GM08714 (cell line): ENCODE measurements around the gene GRPEL2.

Experiments
- H3K4me3 ChIP-seq: fragments of 200-500 bp; sonication (Bioruptor generic); 2 replicates; pipeline ENCODE4 v1.5.1; 2014; ENCODE audit warnings: mild to moderate bottlenecking, low read length, inconsistent platforms
- ZNF274 ChIP-seq: IDR thresholded peaks from 2 replicates; pipeline ENCODE4 v1.6.1; 2012; ENCODE audit warnings: mild to moderate bottlenecking, low read depth, low read length

GRPEL2 gene

GRCh38 chr5:149345147-149345891 is at the start of gene GRPEL2:
GRPEL2 (plus strand) TSS chr5:149345499; CDS start chr5:149345540, 41 bp downstream.
- H3K4me3 ChIP-seq: peak within 1 kb of the TSS; percentile 98
- TF ChIP-seq ZNF274: no peak

DNA sequence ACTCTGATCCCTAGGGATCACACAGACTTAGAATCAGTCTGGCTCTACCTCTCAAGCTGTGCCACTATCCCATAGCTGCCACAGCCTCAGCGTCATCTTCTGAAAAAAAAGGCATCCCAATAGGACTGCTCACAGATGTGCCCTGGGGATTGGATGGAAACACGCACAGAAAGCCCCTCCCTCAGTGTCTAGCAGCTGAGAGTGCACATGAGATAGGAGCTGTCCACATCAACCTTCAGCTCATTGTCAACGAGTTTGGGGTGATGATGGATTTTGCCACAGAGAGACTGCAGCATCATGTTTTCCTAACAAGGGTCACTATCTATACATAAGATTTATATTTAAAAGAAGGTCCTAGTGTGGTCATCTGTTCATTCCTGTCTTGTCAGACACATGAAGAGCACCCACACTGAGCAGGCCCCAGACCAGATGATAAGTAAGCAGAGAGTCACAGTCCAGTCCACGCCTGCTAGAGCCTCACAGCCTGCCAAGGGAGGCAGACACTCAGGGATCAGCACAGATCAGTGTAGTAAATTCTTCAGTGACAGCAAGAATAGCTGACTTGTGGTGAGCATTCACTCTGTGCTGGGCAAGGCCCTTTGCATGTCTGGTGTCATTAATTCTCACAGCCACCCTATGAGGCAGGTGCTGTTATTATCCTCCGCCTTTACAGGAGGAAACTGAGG is 47.8 kb upstream of the GRPEL2 start:
- no peak overlapping the region for H3K4me3 ChIP-seq
- TF ChIP-seq ZNF274: no peak

DNA sequence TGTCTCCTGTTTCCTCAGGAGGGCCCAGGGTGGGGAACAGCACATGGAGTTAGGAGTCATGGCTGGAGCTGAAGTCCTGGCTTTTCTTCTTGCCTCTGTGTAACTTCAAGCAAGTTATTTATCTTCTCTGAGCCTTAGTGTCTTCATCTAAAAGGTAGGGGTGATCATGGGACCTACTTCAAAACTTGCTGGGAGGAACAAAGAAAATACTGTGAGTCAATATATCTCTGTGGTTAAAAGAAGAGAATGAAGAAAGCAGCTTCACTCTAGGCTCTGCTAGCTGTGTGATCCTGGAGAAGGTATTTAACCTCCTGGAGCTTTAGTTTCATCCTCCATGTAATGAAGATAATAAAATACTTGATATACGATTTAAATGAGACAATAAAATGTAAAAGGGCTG is 47.1 kb upstream of the GRPEL2 start:
- no peak overlapping the region for H3K4me3 ChIP-seq
- TF ChIP-seq ZNF274: no peak

DNA sequence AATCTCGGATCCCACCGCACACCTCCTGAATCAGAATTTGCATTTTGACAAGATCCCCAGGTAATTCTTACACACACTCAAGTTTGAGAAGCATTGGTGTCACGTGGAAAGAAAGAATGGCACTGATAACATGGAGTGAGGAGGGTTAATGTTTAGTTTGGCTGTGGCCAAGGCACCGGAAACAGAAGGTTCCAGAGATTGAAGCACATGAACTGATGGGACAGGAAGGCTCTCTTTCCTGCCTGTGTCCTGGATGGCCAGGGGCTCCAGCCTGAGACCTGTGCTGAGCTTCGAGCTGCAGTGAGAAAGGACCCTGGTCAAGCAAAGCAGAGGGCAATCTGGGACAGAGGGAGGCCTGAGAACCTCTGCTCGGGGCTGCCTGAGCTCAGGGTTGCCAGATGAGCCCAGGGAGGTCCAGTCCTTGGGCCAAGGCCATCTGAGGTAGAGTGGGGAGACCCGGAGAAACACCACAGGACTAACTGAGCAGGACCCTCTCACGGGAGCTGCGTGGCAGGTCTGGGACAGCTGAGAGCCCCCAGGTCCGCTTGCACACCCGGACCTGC is 46.4 kb upstream of the GRPEL2 start:
- no peak overlapping the region for H3K4me3 ChIP-seq
- TF ChIP-seq ZNF274: no peak

- H3K4me3 ChIP-seq: no peak overlapping the region
- no peak for TF ChIP-seq ZNF274
Observed at GRCh38 chr5:149299451-149300054, 45.7 kb upstream of the GRPEL2 start.

GRCh38 chr5:149300441-149300840 is 44.9 kb upstream of the GRPEL2 start:
- TF ChIP-seq ZNF274: no peak
- no peak overlapping the region for H3K4me3 ChIP-seq

DNA sequence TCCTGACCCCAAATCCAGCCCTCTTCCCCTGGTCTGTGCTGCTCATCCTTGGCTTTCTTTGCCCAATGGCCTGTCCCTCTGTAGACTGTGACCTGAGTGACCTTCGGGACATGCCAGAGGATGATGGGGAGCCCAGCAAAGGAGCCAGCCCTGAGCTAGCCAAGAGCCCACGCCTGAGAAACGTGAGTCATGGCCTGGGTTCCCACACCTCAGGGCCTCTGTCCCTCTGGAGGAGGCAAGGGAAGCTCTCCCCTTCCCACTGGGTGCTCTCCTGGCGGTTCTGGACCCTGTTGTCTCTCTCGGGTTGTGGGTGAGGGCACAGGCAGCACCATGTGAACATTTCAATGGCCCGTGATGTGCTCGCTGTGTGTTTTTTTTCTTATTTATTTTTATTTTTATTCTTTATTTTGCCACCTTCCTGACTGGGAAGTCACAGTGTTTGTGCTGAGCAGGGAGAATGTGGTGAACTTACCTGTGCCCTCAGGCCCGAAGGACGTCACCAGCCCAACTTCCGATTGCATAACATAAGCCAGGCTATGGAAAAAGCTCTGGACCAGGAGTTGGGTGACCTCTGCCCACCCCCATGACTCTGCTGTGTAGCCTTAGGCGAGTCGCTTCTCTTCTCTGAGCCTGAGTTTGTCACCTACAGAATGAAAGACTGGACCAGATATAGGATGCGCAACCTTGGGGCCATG is 44.1 kb upstream of the GRPEL2 start:
- TF ChIP-seq ZNF274: no peak
- H3K4me3 ChIP-seq: no peak overlapping the region

- H3K4me3 ChIP-seq: no peak overlapping the region
- no peak for TF ChIP-seq ZNF274
Observed at GRCh38 chr5:149301744-149302380, 43.4 kb upstream of the GRPEL2 start.

GRCh38 chr5:149302641-149303040 is 42.7 kb upstream of the GRPEL2 start:
- TF ChIP-seq ZNF274: no peak
- H3K4me3 ChIP-seq: no peak overlapping the region

DNA sequence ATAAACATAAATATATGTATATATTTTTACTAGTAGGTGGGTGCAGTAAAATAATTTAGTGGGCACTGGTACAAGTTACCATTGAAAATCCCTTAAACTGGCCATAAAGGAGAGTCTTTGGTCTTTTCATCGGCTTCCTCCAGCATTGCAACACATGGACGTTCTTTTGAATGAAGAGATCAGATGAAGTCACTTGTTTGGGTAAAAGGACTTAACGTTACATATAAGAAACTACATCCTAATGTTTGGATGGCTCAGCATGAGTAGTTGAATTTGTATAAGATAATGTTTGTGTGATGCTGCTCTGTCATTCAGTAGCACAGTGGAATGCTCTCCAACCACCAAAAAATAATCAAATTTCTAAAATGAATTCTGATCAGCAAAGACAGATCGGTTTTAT is 42.1 kb upstream of the GRPEL2 start:
- H3K4me3 ChIP-seq: no peak overlapping the region
- TF ChIP-seq ZNF274: no peak

- no peak overlapping the region for H3K4me3 ChIP-seq
- TF ChIP-seq ZNF274: no peak
Observed at GRCh38 chr5:149304195-149305078, 40.9 kb upstream of the GRPEL2 start.

GRCh38 chr5:149309354-149309753 is 35.9 kb upstream of the GRPEL2 start:
- no peak for TF ChIP-seq ZNF274
- H3K4me3 ChIP-seq: no peak overlapping the region

- no peak overlapping the region for H3K4me3 ChIP-seq
- no peak for TF ChIP-seq ZNF274
Observed at GRCh38 chr5:149310488-149310887, 34.8 kb upstream of the GRPEL2 start.
